Psoas muscle (tissue), 8 donors: ENCODE data around the gene RITA1. TPM values are rescaled to one million over a fixed set of nuclear protein-coding genes. Genes with fewer than 3 reads are reported as not detected.
"Not testable (repeated sequence)": the region's sequence is repeated elsewhere in the genome, so short reads cannot be mapped to it uniquely, and the experiment has no call there.

ENCODE experiments used
- ATAC-seq, 4 donors: fragments of 200-7000 bp; cut with Tn5 transposase; one replicate each; pipeline ENCODE4 v1.9.1; 2020; ENCODE audit warnings: moderate library complexity in 3 of 4, mild to moderate bottlenecking in 2 of 4
- DNase-seq, 2 donors: peaks; one replicate each; pipeline ENCODE4 v3.0.0-alpha.2; 2020
- H3K27ac ChIP-seq: fragments of 200-600 bp; one replicate; pipeline ENCODE4 v1.8.0; 2022
- H3K27me3 ChIP-seq, 3 donors: fragments of 200-600 bp in 1 of 3; one replicate each; pipeline versions ENCODE4 v1.6.1 to v1.8.0; 2013 to 2022; ENCODE audit warnings: low read length in 2 of 3, mild to moderate bottlenecking in 2 of 3, moderate library complexity in 1 of 3; ENCODE audit not compliant: insufficient read depth in 3 of 3
- H3K36me3 ChIP-seq, 2 donors: fragments of 200-600 bp in 1 of 2; one replicate each; pipeline versions ENCODE4 v1.6.1 to v1.8.0; 2013 to 2022; ENCODE audit warnings: low read depth in 1 of 2, mild to moderate bottlenecking in 1 of 2, moderate library complexity in 1 of 2; ENCODE audit not compliant: insufficient read depth in 1 of 2
- H3K4me1 ChIP-seq: fragments of 200-600 bp; one replicate; pipeline ENCODE4 v1.8.0; 2022
- H3K4me3 ChIP-seq: fragments of 200-600 bp; one replicate; pipeline ENCODE4 v1.8.0; 2022; ENCODE audit warnings: mild to moderate bottlenecking
- H3K9me3 ChIP-seq: fragments of 200-600 bp; one replicate; pipeline ENCODE4 v1.8.0; 2022
- WGBS, 3 donors: extraction: QIAGEN DNeasy Blood & Tissue Kit; methylation state at CpG; one replicate each; pipeline versions ENCODE4 v1.1.6 to v1.1.7; 2013; 5-methylcytosine and 5-hydroxymethylcytosine counted together
- intact Hi-C, 2 donors: fragments of 100-400 bp; cut with DNase I; formaldehyde crosslinking; loops; one replicate each; pipeline versions ENCODE4 v1.11.0 to v1.14.2; 2022
- polyA plus RNA-seq, 3 donors: library from polyadenylated mRNA; stranded (reverse); fragments of 200-250 nt; gene quantifications; one replicate each; pipeline ENCODE4 v1.2.3, GENCODE V29; 2013
- total RNA-seq, 4 donors: library from RNA; stranded (reverse); fragmentation: NEBNext Ultra II Directional in 2 of 4; extraction: Animal tissue kit (Norgen Biotek cat#: 25700) in 2 of 4; gene quantifications; one replicate each; pipeline versions ENCODE4 v1.2.1 to v1.2.4, GENCODE V29; 2021 to 2023
- TF ChIP-seq, protein P1 (sequence below): fragments of 200-600 bp; IDR thresholded peaks from one replicate; pipeline ENCODE4 v1.8.0; 2022; ENCODE audit warnings: antibody characterized with exemption
- donor health status: healthy with polysubstance abuse.
- donor health status: DM: no; HTN: no; CAD: no; lungs with moderate emphysema.
- donor health status: Bipolar disorder and iron deficiency.
- donor health status: healthy.
- donor health status: DM: yes; HTN: yes; CAD: no.
- donor health status: DM: no; HTN: no; CAD: no.
- donor health status: DM: no; HTN: no; CAD: no.
- donor health status: DM: yes; HTN: yes; CAD: no.

The RITA1 gene
- total and polyA plus RNA-seq, 7 donors: 13.0 to 28.5 (median 15.3) TPM

DNA sequence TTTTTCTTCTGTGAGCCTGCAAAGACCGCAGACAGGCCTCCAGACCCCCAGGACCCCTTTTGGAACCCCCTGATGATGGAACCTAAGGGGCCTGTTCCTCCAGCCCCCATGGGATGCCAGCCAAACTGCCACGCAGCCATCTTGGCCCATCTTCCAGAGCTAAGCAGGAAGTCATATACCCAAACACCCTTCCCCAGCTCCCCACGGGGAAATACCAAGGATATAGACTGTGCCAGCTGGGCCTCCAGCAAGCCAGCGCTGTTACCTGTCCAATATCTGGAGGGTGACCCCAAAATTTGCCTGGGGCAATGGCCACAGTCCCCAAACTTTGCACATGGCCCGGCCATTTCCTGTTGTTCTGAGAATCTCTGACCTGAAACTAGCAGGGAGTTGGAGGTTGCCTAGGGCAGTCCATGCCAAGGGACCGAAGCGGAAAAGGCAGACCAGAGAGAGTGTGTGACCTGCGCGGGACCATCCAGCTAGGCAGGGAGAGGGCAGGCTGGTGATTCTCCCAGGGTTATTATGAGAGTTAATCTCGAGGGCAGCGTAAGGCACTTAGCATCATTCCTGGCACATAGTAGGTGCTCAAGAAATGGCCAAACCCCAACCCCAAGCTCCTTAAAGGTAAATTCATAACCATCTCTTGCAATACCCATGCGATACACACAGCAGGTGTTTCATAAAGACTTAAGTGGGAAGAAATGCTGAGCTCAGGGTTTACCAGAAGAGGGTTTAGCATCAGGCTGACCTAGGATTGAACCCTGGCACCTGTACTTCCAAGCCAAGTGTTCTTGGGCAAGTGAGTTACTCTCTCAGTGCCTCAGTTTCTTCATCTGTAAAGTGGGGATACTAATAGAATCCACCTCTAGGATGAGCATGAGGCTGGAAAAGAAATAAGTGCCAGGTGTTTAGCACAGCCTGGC lies 47.4 kb upstream of the RITA1 start:
- intact Hi-C loops: no loop called here

DNA sequence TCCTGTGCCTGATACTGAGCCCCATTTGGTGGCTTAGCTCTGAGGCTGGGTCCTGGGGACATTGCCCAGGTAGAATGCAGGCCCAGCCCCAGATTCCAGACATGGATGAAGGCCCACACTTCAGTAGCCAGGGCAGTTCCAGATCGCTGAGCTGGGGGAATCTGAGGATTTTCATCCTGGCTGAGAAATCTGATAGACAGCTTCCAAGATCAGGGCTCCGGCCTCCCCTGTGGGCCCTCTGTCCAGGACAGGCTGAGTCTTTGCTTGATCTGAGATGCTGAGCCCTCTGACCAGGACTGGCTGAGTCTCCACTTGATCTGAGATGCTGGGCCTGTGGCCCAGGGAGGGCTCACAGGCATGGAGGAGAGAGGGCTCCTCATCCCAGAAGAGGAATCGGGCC lies 46.7 kb upstream of the RITA1 start:
- H3K4me3 ChIP-seq: no peak overlapping the region
- peaks cover 0 to 48% (median 2%) of the 10 kb centered on the region in 3 donors for H3K27me3 ChIP-seq
- H3K36me3 ChIP-seq: no peaks in the 10 kb centered on the region
- intact Hi-C loops: no loop called here
- ATAC-seq: no peak
- TF ChIP-seq, protein P1, sequence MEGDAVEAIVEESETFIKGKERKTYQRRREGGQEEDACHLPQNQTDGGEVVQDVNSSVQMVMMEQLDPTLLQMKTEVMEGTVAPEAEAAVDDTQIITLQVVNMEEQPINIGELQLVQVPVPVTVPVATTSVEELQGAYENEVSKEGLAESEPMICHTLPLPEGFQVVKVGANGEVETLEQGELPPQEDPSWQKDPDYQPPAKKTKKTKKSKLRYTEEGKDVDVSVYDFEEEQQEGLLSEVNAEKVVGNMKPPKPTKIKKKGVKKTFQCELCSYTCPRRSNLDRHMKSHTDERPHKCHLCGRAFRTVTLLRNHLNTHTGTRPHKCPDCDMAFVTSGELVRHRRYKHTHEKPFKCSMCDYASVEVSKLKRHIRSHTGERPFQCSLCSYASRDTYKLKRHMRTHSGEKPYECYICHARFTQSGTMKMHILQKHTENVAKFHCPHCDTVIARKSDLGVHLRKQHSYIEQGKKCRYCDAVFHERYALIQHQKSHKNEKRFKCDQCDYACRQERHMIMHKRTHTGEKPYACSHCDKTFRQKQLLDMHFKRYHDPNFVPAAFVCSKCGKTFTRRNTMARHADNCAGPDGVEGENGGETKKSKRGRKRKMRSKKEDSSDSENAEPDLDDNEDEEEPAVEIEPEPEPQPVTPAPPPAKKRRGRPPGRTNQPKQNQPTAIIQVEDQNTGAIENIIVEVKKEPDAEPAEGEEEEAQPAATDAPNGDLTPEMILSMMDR: no peak
- H3K27ac ChIP-seq: no peak overlapping the region
- no peaks in the 10 kb centered on the region for H3K9me3 ChIP-seq
- no peak for DNase-seq
- H3K4me1 ChIP-seq: no peaks in the 10 kb centered on the region
- 64 to 74% (median 64%) methylated on average over 3 of the region's 3 CpGs for WGBS, 3 donors

More for the DNA sequence above, 47.4 kb upstream of the RITA1 start:
- DNase-seq (no peak), ATAC-seq (no peak)
- Histone ChIP-seq H3K4me3 (no peak overlapping the region), H3K27me3 (peaks cover 0 to 55% (median 3%) of the 10 kb centered on the region in 3 donors), H3K27ac (no peak overlapping the region), H3K4me1 (no peaks in the 10 kb centered on the region), H3K9me3 (no peaks in the 10 kb centered on the region), H3K36me3 (no peaks in the 10 kb centered on the region)
- 76 to 77% (median 76%) methylated on average over 12 of the region's 12 CpGs for WGBS, 3 donors
- TF ChIP-seq, protein P1: no peak

GRCh38 chr12:113140706-113141105 lies 44.8 kb upstream of the RITA1 start:
- WGBS, 3 donors: 76 to 85% (median 85%) methylated on average over 7 of the region's 7 CpGs
- TF ChIP-seq, protein P1: no peak
- H3K27me3 ChIP-seq: peaks cover 0 to 33% (median 2%) of the 10 kb centered on the region in 3 donors
- H3K4me1 ChIP-seq: no peaks in the 10 kb centered on the region
- no peaks in the 10 kb centered on the region for H3K36me3 ChIP-seq
- H3K9me3 ChIP-seq: no peaks in the 10 kb centered on the region
- intact Hi-C loops: no loop called here
- H3K27ac ChIP-seq: no peak overlapping the region
- no peak overlapping the region for H3K4me3 ChIP-seq
- ATAC-seq: no peak
- DNase-seq: no peak

DNA sequence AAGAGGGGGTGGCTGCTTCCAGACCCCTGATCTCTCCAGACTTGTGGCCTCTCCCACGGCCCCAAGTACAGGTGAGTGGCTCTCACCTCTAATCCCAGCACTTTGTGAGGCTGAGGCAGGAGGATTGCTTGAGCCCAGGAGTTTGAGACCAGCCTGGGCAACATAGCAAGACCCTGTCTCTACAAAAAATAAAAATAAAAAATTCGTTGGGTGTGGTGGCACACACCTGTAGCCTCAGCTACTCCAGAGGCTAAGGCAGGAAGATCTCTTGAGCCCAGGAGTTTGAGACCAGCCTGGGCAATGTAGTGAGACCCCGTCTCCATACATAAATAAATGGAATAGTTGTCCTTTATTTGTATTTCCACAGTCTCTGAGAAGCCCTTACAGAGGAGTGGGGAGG lies 43.8 kb upstream of the RITA1 start:
- WGBS, 3 donors: 79 to 82% (median 82%) methylated on average over 3 of the region's 3 CpGs
- DNase-seq: not testable (repeated sequence)

DNA sequence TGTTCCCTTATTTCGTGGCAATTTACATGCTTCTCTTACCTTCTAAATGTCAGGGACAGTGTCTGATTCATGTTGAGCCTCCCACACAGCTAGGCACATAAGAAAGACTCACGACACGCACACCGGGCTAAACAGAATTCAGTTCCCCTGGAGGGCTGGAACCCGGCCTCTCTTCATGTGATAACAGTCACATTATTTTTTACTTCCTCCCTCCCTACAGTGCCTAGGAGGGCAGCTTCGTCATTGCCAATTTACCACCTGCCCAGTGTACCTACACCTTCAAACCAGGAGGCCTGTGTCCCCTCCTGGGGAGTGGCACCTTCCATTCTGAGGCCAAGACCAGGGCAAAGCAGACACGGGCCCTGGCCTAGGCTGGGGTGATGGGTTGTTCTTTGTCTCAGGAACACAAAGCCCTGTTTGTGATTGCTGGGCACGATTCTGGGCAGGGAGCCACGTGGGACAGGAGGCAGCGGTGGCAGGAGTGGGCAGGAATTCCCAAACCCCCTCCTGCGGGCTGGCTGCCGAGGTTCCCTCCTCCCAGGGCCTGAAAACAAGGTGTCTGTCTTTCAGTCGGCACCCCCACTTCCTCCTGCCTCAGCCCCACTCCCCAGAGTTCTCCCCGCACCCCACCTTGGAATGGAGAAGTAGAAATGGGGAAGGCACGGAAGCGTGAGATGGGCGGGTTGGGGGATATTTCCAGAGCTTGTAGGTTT lies 43.2 kb upstream of the RITA1 start:
- Histone ChIP-seq H3K9me3 (no peaks in the 10 kb centered on the region), H3K27me3 (peaks cover 0 to 18% (median 0%) of the 10 kb centered on the region in 3 donors), H3K4me3 (no peak overlapping the region), H3K4me1 (no peaks in the 10 kb centered on the region), H3K36me3 (no peaks in the 10 kb centered on the region), H3K27ac (no peak overlapping the region)
- DNase-seq: no peak
- WGBS, 3 donors: 45 to 56% (median 48%) methylated on average over 17 of the region's 17 CpGs
- TF ChIP-seq, protein P1: no peak
- ATAC-seq: no peak
- intact Hi-C loops: no loop called here

More for the DNA sequence above, 43.8 kb upstream of the RITA1 start:
- H3K27ac ChIP-seq, H3K9me3 ChIP-seq, H3K4me3 ChIP-seq, H3K36me3 ChIP-seq, H3K4me1 ChIP-seq, ATAC-seq, intact Hi-C loops: not testable (repeated sequence)
- peaks cover 0 to 23% (median 0%) of the 10 kb centered on the region in 3 donors for H3K27me3 ChIP-seq
